WTC11 (cell line): ENCODE results near the gene SPOCK1. TPM values are rescaled to one million over a fixed set of nuclear protein-coding genes. Genes with fewer than 3 reads are reported as not detected.
A peak's percentile ranks its signal among the peaks of the same experiment; 100 is the strongest.

Experiments
- ATAC-seq: fragments of 200-7000 bp; cut with Tn5 transposase; 2 replicates; pipeline ENCODE4 v1.10.0; 2021; ENCODE audit warnings: mild to moderate bottlenecking, moderate library complexity
- CTCF ChIA-PET: fragments of 300-600 bp; sonication (Branson Sonifier 250); formaldehyde crosslinking; loops from one replicate; lab custom pipeline; 2021; ENCODE audit warnings: antibody characterized with exemption; lab: Charles Lee
- POLR2A ChIA-PET: fragments of 350-600 bp; sonication (Branson Sonifier 250); formaldehyde crosslinking; loops from one replicate; lab custom pipeline; 2021; ENCODE audit warnings: antibody characterized with exemption; lab: Charles Lee
- DNase-seq: peaks from one replicate; pipeline ENCODE4 v3.0.0; 2021; ENCODE audit warnings: low spot score
- H3K27ac Mint-ChIP-seq: 2 replicates; pipeline ENCODE4 v1.8.0; 2021; ENCODE audit warnings: mixed read lengths
- H3K27me3 Mint-ChIP-seq: 2 replicates; pipeline ENCODE4 v1.8.0; 2021; ENCODE audit warnings: low read depth, mild to moderate bottlenecking, moderate library complexity, mixed read lengths
- H3K36me3 Mint-ChIP-seq: 2 replicates; pipeline ENCODE4 v1.8.0; 2021; ENCODE audit warnings: mixed read lengths
- H3K4me1 Mint-ChIP-seq: 2 replicates; pipeline ENCODE4 v1.8.0; 2022; ENCODE audit warnings: mixed read lengths
- H3K4me3 Mint-ChIP-seq: 2 replicates; pipeline ENCODE4 v1.8.0; 2021; ENCODE audit warnings: mild to moderate bottlenecking, moderate library complexity, mixed read lengths
- H3K9me3 Mint-ChIP-seq: 2 replicates; pipeline ENCODE4 v1.8.0; 2021; ENCODE audit warnings: mixed read lengths
- AR ChIP-seq: fragments of 250-450 bp; sonication (Bioruptor Pico); IDR thresholded peaks from 2 replicates; pipeline ENCODE4 v1.9.0; 2021; ENCODE audit warnings: mild to moderate bottlenecking
- ATF1 ChIP-seq: sonication (generic); formaldehyde crosslinking; IDR thresholded peaks from 2 replicates; pipeline ENCODE4 v1.8.1; 2023; ENCODE audit warnings: mild to moderate bottlenecking, moderate library complexity, missing genetic modification reagents
- E2F1 ChIP-seq: sonication (generic); formaldehyde crosslinking; IDR thresholded peaks from 2 replicates; pipeline ENCODE4 v1.8.0; 2022; ENCODE audit warnings: mild to moderate bottlenecking, missing genetic modification reagents
- ETV6 ChIP-seq: sonication (generic); formaldehyde crosslinking; IDR thresholded peaks from 2 replicates; pipeline ENCODE4 v1.8.1; 2022; ENCODE audit warnings: mild to moderate bottlenecking, missing genetic modification reagents
- HMGA2 ChIP-seq: fragments of 250-450 bp; sonication (Bioruptor Pico); IDR thresholded peaks from 2 replicates; pipeline ENCODE4 v1.4.0; 2021; ENCODE audit warnings: mild to moderate bottlenecking, moderate library complexity
- JAZF1 ChIP-seq: fragments of 250-450 bp; sonication (Bioruptor Pico); IDR thresholded peaks from 2 replicates; pipeline ENCODE4 v1.9.0; 2021; ENCODE audit warnings: moderate library complexity, mild to moderate bottlenecking, inconsistent platforms
- MAX ChIP-seq: sonication (generic); formaldehyde crosslinking; IDR thresholded peaks from 2 replicates; pipeline ENCODE4 v1.8.0; 2022; ENCODE audit warnings: mild to moderate bottlenecking, missing genetic modification reagents
- NR3C1 ChIP-seq: sonication (generic); formaldehyde crosslinking; conservative IDR thresholded peaks from 2 replicates; pipeline ENCODE4 v1.8.1; 2023; ENCODE audit warnings: low read depth, mild to moderate bottlenecking, missing genetic modification reagents
- ZNF232 ChIP-seq: sonication (generic); formaldehyde crosslinking; IDR thresholded peaks from 2 replicates; pipeline ENCODE4 v1.8.0; 2022; ENCODE audit warnings: mild to moderate bottlenecking, missing genetic modification reagents
- ZNF396 ChIP-seq: fragments of 250-450 bp; sonication (Bioruptor Pico); IDR thresholded peaks from 2 replicates; pipeline ENCODE4 v1.8.0; 2021; ENCODE audit warnings: mild to moderate bottlenecking, moderate library complexity, borderline replicate concordance
- ZNF423 ChIP-seq: fragments of 250-450 bp; sonication (Bioruptor Pico); IDR thresholded peaks from 2 replicates; pipeline ENCODE4 v2.1.2; 2022; ENCODE audit warnings: mild to moderate bottlenecking, moderate library complexity
- total RNA-seq: library from RNA; stranded (reverse); gene quantifications from 3 replicates; pipeline ENCODE4 v1.2.3, GENCODE V29; 2021
- TF ChIP-seq, protein P1 (sequence below): fragments of 250-450 bp; sonication (Bioruptor Pico); IDR thresholded peaks from 2 replicates; pipeline ENCODE4 v1.9.0; 2021; ENCODE audit warnings: mild to moderate bottlenecking, borderline replicate concordance
- TF ChIP-seq, protein P2 (sequence below): sonication (generic); formaldehyde crosslinking; IDR thresholded peaks from 2 replicates; pipeline ENCODE4 v1.8.1; 2023; ENCODE audit warnings: mild to moderate bottlenecking, moderate library complexity, missing genetic modification reagents
- TF ChIP-seq, protein P3 (sequence below): fragments of 250-450 bp; sonication (Bioruptor Pico); IDR thresholded peaks from 2 replicates; pipeline ENCODE4 v2.1.2; 2022; ENCODE audit warnings: mild to moderate bottlenecking, moderate library complexity

The SPOCK1 gene
- total RNA-seq, 1 experiment from 2014 or later, result 15.2 TPM

DNA sequence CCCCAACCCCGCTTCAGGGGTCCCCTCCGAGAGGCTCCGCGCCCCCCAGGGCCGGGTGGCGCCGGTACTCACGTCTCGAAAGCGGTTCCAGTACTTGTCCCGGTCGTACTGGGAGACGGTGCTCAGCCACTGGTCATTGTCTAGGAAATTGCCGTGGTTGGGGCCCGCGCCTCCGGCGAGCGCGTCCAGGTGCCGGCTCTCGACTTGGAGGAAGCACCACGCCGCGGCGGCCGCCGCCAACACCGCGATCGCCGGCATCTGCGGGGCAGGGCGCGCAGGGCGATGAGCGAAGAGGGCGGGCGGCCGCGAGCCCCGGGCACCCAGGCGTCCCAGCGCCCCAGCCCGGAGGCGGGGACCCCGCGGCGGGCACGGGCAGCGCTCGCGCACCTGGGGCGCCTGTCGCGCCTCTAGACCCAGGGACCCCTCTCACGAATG lies 808 bp downstream of the SPOCK1 start:
- POLR2A ChIA-PET, result interaction anchor here (1.2 kb wide), 1 partner anchor 178 kb away, joined by 3 read pairs; no protein-coding TSS in a partner anchor
- 0 out of 2 replicates have a peak, but pooled peaks cover 2% of the 10 kb centered on the region for H3K4me1 Mint-ChIP-seq
- H3K4me3 Mint-ChIP-seq, result peak overlapping the region; percentile 70
- DNase-seq (peak; percentile 67), ATAC-seq (peak; percentile 55)
- H3K9me3 Mint-ChIP-seq, result no peaks in the 10 kb centered on the region
- H3K27ac Mint-ChIP-seq, result no peak overlapping the region
- no peak for TF ChIP-seq JAZF1 (CRISPR knock-in tag)
- TF ChIP-seq AR (CRISPR knock-in tag), result no peak
- TF ChIP-seq, protein P1, sequence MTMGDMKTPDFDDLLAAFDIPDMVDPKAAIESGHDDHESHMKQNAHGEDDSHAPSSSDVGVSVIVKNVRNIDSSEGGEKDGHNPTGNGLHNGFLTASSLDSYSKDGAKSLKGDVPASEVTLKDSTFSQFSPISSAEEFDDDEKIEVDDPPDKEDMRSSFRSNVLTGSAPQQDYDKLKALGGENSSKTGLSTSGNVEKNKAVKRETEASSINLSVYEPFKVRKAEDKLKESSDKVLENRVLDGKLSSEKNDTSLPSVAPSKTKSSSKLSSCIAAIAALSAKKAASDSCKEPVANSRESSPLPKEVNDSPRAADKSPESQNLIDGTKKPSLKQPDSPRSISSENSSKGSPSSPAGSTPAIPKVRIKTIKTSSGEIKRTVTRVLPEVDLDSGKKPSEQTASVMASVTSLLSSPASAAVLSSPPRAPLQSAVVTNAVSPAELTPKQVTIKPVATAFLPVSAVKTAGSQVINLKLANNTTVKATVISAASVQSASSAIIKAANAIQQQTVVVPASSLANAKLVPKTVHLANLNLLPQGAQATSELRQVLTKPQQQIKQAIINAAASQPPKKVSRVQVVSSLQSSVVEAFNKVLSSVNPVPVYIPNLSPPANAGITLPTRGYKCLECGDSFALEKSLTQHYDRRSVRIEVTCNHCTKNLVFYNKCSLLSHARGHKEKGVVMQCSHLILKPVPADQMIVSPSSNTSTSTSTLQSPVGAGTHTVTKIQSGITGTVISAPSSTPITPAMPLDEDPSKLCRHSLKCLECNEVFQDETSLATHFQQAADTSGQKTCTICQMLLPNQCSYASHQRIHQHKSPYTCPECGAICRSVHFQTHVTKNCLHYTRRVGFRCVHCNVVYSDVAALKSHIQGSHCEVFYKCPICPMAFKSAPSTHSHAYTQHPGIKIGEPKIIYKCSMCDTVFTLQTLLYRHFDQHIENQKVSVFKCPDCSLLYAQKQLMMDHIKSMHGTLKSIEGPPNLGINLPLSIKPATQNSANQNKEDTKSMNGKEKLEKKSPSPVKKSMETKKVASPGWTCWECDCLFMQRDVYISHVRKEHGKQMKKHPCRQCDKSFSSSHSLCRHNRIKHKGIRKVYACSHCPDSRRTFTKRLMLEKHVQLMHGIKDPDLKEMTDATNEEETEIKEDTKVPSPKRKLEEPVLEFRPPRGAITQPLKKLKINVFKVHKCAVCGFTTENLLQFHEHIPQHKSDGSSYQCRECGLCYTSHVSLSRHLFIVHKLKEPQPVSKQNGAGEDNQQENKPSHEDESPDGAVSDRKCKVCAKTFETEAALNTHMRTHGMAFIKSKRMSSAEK, result no peak
- TF ChIP-seq ZNF423, result no peak
- TF ChIP-seq, protein P2, sequence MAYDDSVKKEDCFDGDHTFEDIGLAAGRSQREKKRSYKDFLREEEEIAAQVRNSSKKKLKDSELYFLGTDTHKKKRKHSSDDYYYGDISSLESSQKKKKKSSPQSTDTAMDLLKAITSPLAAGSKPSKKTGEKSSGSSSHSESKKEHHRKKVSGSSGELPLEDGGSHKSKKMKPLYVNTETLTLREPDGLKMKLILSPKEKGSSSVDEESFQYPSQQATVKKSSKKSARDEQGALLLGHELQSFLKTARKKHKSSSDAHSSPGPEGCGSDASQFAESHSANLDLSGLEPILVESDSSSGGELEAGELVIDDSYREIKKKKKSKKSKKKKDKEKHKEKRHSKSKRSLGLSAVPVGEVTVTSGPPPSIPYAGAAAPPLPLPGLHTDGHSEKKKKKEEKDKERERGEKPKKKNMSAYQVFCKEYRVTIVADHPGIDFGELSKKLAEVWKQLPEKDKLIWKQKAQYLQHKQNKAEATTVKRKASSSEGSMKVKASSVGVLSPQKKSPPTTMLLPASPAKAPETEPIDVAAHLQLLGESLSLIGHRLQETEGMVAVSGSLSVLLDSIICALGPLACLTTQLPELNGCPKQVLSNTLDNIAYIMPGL (CRISPR knock-in tag), result no peak
- TF ChIP-seq ZNF396, result no peak
- H3K27me3 Mint-ChIP-seq, result peaks cover 36% of the 10 kb centered on the region
- H3K36me3 Mint-ChIP-seq, result no peaks in the 10 kb centered on the region
- CTCF ChIA-PET, result interaction anchor here (0.5 to 4.5 kb wide), 15 partner anchors 83 to 433 kb away, joined by 3 to 79 read pairs (median 3); no protein-coding TSS in a partner anchor

DNA sequence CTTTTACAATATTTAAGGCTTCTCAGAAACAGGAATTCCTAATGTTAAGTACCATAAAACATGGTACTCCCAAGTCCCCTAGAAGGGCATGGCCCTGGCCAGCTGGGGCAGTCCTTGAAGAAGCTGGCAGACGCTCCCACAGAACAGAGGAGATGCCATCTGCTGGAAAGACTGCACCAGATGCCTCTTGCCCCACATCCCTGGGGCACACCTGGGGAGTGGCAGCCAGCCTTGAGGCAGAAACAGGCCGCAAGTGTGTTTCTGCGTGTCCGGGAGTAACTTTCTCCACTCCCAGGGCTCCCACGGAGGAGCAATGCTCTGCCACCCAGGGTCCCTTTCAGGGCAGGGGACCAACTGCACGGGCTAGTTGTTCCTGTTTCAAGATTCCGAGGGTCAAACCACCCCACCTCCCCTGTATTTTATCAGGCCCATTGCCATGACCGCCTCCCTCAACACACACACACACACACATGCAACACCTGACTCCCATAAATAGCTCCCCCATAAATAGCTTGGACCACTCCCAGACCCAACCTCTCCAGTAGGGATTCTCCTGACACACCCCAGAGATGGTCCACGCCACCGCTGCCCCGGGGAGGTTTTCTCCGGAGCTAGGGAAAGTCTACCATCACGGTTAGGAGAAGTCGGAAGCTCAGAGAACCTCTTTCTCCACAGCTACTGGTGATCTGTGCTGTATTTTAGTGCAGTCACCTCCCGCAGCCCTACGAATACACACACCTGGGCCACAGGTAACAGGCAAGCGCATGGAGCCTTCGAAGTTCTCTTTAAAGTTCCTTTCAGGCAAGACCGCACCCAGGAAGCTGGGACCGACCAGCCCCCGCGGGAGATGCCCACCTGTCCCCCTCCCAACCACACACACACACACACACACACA lies 1.5 kb downstream of the SPOCK1 start:
- POLR2A ChIA-PET, result interaction anchor here (1.2 kb wide), 1 partner anchor 177 kb away, joined by 3 read pairs; no protein-coding TSS in a partner anchor
- DNase-seq (no peak), ATAC-seq (no peak; the same call in 1 of the 2 replicates)
- H3K36me3 Mint-ChIP-seq, result no peaks in the 10 kb centered on the region
- no peak for TF ChIP-seq ATF1
- no peak for TF ChIP-seq NR3C1 (CRISPR knock-in tag)
- TF ChIP-seq HMGA2 (CRISPR knock-in tag), result no peak
- no peak for TF ChIP-seq E2F1 (CRISPR knock-in tag)
- TF ChIP-seq, protein P3, sequence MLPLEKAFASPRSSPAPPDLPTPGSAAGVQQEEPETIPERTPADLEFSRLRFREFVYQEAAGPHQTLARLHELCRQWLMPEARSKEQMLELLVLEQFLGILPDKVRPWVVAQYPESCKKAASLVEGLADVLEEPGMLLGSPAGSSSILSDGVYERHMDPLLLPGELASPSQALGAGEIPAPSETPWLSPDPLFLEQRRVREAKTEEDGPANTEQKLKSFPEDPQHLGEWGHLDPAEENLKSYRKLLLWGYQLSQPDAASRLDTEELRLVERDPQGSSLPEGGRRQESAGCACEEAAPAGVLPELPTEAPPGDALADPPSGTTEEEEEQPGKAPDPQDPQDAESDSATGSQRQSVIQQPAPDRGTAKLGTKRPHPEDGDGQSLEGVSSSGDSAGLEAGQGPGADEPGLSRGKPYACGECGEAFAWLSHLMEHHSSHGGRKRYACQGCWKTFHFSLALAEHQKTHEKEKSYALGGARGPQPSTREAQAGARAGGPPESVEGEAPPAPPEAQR (CRISPR knock-in tag), result no peak
- TF ChIP-seq ETV6 (CRISPR knock-in tag), result no peak
- TF ChIP-seq MAX (CRISPR knock-in tag), result no peak
- no peak for TF ChIP-seq ZNF232 (CRISPR knock-in tag)
- H3K4me1 Mint-ChIP-seq, result 0 out of 2 replicates have a peak, but pooled peaks cover 2% of the 10 kb centered on the region
- H3K4me3 Mint-ChIP-seq, result peak overlapping the region; percentile 70
- no peaks in the 10 kb centered on the region for H3K9me3 Mint-ChIP-seq
- H3K27me3 Mint-ChIP-seq, result peaks cover 36% of the 10 kb centered on the region
- H3K27ac Mint-ChIP-seq, result no peak overlapping the region
- CTCF ChIA-PET, result interaction anchor here (0.9 to 4.5 kb wide), 6 partner anchors 107 to 181 kb away, joined by 3 to 79 read pairs (median 5); no protein-coding TSS in a partner anchor
